NCI-H82 treated with DMSO at 0.1 percent for 48 hours (cell line): ENCODE results near the gene TOMM20.
A peak's percentile ranks its signal among the peaks of the same experiment; 100 is the strongest.
"Not testable (repeated sequence)": the region's sequence is repeated elsewhere in the genome, so short reads cannot be mapped to it uniquely, and the experiment has no call there.

Experiments used
- DNase-seq: peaks from one replicate; lab custom pipeline; 2025; ENCODE audit not compliant: unreplicated experiment; lab: John Stamatoyannopoulos, UW

The TOMM20 gene

DNA sequence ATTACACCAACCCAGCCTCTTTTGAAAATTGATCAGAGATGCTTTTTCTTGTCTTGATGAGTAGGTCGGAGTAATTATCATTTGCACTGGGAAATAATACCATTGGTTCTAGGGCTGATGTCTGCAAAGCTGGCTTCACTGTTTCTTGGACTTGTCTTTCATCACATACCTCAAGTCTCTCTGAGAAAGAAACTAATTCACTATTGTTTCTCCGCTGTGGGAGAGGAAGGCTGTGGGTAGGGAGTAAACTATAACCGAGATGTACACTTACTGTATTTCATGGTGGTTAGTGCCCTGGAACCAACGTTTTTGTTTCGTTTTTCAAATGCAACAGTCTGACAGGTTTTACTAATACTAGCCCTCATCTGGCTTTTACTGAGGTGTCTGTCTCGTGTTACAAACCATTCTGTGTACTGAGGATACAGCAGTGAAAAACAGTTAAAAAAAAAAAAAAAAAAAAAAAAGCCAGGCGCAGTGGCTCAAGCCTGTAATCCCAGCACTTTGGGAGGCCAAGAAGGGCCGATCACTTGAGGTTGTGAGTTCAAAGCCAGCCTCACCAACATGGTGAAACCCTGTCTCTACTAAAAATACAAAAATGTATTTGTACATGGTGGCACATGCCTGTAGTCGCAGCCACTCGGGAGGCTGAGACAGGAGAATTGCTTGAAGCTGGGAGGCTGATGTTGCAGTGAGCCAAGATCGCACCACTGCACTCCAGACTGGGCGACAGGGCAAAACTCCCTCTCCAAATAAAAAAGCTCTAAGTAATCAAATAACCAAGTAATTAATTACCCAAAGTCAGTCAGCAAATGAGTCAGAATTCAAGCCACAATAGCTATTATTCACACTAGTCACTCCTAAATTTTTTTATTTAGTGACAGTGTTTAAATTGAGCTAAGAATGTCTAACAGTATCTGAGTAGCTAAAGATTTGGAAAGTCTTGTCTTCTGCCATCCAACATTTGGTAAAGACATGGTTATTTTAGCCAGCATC is 23.3 kb downstream of the TOMM20 start:
- DNase-seq, result no peak

DNA sequence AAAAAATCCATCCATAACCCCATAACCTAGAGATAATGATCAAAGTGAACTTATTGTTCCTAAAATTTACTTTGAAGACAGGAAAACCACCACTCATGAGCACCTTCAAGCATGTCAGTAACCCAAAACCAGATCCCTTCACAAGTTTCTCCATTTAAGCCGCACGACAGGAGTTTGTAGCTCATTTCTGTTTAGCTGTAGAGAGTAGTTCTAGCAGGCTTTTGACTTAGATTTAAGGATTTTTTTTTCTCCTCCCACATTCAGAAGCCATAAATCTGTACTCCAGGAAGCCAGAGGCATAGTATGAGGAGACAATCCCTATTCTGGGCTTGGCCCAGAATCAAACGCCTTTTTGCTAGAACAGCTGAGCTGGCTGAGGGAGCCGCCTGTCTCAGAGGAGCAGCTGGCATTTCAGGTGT is 25.6 kb downstream of the TOMM20 start:
- DNase-seq, result no peak

DNA sequence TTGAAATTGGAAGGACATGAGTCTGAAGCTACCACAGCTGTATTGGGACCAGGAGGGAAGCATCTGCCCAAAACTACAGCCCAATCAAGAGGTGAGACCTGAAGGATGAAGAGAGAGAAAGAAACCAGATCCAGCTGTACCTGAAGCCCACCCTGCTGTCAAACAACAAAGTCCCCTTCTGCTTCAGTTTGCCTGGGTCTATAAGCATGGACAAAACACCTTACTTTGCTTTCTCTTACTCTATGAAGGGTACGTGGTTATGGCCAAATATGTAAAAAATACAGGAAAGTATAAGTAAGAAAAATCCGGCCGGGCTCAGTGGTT is 26.4 kb downstream of the TOMM20 start:
- no peak for DNase-seq

DNA sequence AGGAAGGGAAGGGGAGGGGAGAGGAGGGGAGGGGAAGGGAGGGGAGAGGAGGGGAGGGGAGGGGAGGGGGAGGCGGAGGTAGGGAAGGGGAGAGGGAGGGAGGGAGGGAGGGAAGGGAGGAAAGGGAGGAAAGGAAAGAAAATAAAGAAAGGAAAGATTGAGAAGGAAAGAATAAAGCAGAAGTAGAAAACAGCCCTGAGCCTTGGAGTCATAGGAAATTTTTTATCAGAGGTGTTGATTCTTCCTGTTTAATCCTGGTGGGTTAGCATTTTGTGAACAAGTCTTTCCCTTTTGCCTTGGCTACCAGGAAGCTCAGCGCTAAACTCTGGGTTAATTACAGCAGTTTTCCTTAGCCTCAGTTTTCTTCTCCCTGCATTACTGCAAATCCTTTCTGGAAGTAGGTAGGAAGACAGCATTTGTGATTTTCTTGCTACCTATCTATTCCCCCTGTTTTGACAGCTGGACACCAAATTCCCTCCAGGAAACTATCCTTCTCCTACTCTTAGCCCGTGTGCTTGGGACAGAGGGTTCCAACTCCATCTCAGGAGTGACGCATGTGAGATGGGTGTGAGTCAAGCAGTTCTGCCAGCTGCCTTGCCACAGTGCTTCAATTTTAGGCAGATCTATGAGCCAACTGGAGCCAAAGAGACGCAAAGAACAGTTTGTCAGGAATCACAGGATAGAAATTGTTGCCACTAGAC is 26.9 kb downstream of the TOMM20 start:
- no peak for DNase-seq

DNA sequence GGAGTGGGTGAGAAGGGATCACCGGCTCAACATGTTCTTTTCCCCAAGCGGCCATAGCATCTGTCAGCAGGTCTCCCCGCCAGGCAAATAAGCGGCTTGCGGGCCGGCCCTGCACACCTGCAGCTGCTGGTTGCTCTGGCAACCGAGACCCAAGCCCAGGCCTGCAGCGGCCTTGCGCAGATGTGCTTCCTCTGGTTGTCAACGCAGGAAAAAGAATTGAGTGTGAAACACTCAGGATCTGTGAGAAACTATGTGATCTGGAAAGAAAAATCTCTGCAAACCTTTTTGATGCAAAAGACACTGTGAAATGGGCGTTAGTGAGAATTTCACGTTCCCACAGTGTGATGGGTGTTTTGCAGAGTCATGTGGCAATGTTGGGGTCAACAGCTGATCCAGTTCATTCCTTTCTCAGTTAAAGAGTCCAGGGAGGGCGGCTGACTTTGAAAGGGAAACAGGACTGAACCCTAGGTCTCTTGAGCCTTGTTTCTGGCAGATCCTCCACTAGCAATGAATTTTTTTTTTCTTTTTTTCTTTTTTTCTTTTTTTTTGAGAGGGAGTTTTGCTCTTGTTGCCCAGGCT is 28.4 kb downstream of the TOMM20 start:
- peak; percentile 16 for DNase-seq

DNA sequence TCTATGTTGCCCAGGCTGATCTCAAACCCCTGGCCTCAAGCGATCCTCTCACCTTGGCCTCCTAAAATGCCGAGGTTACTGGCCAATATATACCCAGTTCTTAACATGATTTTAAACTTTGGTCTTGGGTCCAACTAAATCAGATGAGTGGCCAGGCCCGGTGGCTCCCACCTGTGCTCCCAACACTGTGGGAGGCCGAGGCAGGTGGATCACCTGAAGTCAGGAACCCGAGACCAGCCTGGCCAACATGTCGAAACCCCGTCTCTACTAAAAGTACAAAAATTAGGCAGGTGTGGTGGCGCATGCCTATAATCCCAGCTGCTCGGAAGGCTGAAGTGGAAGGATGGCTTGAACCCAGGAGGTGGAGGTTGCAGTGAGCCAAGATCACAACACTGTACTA is 29.6 kb downstream of the TOMM20 start:
- no peak for DNase-seq

DNA sequence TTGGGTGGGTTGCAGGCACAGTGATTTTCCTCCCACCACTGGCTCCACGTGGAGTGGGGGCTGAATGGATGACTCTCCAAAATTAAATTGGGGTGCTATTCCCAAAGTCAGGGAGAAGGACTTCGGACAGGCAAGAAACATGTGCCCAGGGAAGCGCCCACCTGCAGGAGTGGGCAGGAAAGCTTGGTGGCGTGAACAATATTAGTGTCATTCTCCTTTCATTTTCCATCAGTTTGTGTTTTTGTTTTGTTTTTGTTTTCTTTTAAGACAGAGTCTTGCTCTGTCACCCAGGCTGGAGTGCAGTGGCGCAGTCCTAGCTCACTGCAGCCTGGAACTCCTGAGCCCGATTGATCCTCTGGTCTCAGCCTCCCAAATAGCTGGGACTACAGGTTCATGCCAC is 30.1 kb downstream of the TOMM20 start:
- no peak for DNase-seq

DNA sequence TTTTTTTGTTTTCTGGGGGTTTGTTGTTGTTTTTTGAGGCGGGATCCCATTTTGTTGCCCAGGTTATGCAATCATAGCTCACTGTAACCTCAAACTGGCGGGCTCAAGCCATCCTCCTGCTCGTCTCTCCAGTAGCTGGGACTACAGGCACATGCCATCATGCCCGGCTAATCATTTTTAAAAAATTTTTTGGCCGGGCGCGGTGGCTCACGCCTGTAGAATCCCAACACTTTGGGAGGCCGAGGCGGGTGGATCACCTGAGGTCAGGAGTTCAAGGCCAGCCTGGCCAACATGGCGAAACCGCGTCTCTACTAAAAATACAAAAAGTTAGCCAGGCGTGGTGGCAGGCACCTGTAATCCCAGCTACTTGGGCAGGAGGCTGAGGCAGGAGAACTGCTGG is 31.1 kb downstream of the TOMM20 start:
- DNase-seq, result not testable (repeated sequence)

DNA sequence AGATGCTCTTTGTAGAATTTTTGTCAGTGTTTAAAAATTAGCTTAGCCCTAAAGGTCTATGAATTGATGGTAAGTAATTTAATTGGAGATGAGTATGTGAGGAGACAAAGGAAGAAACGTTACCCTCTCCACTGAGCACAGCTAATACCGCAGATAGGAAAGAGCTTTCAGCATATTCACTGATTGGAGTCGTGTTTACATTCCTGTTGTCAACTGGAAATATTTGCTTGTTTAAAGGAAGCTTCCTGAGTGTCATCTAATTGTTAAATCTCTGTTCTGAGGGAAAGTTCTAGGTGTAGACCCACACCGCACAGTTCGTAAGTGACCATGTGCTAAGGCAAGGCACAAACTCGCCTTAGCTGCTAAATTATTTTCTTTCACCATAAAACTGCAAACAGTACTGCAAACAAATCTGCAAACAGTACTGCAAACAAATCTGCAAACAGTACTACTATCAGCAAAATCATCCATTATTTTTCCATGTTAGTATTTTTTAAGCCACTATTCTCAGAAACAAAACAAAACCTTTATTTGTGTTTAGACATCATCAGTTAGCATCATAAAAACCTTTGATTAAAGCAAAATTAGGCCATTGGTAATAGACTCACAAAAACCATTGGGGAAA is 32.6 kb downstream of the TOMM20 start:
- DNase-seq, result no peak

DNA sequence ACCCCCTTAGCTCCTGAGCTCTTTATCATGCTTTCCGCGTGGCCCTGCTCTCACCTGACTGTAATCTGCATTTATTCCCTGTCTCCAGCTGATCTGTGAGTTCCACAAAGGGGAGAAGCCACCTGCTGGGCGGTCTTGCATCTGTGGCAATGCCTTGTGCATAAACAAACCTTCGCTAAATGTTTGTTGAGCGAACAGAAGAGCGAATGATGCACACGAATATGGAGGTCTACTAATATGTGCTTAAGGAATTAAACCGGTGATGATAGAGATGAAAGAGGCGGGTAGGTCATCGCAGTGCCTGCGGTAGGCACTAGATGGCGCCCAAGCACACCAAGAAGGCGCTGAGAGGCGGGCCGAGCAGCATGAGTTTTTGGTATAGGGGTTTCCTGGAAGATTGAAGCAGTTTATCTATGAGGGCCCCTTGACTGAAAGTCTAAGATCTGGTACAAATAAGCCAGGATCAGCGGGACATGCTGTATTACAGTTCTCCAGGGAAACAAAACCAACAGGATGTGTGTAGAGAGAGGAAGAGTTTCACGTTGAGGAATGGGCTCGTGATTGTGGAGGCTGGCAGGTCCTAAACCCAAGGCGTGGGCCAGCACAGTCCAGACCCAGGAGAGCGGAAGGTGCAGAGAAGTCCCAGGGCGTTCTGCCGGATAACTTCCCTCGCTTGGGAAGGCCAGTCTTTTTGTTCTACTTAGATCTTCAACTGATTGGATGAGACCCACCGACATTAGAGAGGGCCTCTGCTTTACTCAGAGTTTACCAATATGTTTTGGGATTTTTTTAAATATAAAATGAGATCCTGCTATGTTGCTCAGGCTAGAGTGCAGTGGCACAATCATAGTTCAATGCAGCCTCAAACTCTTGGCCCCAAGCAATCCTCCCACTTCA is 34.7 kb downstream of the TOMM20 start:
- DNase-seq, result peak; percentile 77

DNA sequence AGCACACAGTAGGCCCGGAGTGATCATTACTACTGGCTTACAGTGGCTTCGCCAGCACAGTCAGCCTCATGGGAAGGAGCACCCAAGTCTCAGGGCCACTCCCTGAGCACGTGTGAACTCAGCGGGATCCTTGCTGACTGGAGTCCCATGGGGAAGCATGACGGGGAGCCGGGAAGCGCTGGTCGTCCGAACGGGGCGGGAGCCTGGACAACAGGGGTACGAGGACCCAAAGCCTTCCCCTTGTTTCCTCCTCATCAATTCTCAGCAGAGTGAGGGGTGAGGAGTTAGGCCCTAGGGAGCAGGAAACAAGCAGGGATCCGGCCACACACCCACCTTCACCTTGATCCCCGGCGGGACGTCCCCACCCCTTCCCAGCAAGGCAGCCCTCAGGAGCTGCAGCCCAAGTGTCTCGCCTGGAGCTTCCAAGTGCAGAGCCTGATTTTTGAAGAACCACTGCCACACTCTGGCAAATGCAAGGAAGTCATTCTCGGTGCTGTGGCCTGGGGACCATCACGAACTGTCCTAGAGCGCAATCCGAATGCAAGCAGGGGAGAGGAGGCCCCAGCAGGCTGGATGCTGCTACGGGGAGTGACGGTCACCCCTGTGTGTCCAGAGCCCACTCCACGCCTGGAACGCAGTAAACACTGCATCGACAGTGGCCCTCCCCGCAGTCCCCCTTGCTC is 35.5 kb downstream of the TOMM20 start:
- DNase-seq, result no peak

DNA sequence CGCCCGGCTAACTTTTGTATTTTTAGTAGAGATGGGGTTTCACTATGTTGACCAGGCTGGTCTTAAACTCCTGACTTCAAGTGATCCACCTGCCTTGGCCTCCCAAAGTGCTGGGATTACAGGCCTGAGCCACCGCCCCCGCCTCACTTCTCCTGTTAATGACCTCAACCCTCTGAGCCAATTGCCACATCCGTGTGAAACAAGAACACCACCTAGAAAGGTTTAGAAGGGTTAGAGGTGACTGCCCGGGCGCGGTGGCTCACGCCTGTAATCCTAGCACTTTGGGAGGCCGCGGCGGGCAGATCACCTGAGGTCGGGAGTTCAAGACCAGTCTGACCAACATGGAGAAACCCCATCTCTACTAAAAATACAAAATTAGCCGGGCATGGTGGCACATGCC is 36.2 kb downstream of the TOMM20 start:
- DNase-seq, result not testable (repeated sequence)

DNA sequence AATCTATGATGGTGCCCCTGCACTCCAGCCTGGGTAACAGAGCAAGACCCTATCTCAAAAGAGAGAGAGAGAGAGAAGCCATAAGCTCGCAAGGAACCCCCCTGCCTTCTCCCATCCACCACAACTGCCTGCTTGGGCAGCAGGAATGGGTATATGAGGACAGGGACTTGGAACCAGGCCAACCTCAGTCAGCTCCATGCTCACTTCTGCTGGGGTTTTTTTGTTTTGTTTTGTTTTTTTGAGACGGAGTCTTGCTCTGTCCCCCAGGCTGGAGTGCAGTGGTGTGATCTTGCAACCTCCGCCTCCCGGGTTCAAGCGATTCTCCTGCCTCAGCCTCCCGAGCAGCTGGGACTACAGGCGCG is 36.6 kb downstream of the TOMM20 start:
- DNase-seq, result not testable (repeated sequence)

DNA sequence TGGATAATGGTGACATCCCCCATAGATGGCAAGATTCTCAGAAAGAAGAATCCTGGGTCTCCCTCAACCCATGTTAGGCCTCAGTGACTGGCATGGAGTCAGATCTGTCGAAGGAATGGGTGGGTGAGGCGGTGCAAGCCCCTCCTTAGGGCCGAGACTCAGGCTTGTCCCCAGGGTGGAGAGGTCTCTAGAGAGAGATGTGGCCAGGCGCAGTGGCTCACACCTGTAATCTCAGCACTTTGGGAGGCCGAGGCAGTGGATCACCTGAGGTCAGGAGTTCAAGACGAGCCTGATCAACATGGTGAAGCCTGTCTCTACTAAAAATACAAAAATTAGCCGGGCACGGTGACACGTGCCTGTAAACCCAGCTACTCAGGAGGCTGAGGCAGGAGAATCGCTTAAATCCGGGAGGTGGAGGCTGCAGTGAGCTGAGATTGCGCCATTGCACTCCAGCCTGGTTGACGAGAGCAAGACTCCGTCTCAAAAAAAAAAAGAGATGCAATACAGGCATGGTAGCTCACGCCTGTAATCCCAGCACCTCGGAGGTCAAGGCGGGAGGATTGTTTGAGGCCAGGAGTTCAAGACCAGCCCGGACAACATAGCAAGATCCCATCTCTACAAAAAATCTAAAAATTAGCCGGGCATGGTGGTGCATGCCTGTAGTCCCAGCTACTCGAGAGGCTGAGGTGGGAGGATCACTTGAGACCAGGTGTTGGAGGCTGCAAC is 37.2 kb downstream of the TOMM20 start:
- DNase-seq, result not testable (repeated sequence)

DNA sequence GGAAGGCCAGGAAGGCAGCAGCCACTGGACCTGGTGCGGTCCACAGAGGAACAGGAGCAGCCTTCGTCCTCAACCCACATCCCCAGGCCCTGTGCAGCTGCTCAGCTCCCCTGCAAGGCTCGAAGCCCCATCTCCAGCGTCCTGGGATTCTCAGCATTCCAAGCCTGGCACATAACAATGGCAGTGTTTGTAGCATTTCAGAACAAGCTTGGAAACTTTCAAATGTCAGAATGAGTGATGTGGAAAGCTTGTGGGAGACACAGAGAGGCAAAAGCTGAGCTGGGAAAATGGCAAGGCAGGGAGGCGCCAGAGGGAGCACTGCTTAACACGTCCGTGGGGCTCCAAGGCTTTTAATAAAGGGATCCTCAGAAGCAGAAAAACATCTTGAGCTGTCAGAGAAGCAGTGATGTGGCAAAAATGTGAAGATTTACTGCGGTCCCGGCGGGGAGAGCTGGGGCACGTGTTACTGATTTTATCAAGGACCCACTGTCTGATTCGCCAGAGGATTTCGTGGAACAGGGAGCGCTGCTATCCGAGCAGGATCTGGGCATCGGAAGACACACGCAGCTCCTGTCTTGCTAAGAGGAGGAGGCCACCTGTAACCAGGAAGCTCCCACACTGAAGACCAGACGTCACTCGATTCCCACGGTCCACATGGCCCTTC is 38.1 kb downstream of the TOMM20 start:
- DNase-seq, result no peak

DNA sequence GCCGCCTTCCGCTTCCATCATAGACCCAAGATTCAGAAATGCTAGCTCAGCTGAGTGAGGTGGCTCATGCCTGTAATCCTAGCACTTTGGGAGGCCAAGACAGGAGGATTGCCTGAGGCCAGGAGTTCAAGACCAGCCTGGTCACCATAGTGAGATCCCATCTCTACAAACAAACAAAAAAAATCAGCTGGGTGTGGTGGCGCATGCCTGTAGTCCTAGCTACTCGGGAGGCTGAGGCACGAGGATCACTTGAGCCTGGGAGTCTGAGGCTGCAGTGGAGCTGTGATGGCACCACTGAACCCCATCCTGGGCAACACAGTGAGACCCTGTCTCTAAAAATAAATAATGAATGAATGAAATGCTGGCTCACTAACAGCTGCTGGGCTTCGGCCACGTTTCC is 39.7 kb downstream of the TOMM20 start:
- no peak for DNase-seq

DNA sequence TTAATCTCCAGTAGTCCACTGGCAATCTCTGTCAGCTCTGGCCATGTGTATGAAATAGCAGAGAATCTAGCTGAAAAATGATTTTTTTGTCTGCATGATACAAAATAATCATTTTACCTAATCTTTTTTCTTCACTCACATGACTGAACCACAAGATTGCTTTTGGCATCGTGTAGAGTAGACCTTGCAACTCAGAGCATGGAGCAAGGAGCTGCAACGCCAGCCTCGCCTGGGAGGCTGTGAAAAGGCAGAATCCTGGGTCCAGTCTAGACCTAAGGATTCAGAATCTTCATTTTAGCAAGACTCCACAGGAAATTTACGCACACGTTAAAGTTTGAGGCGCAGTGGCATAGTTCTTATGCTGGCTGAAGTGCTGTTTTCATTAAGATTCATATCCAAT is 40.2 kb downstream of the TOMM20 start:
- DNase-seq, result no peak

DNA sequence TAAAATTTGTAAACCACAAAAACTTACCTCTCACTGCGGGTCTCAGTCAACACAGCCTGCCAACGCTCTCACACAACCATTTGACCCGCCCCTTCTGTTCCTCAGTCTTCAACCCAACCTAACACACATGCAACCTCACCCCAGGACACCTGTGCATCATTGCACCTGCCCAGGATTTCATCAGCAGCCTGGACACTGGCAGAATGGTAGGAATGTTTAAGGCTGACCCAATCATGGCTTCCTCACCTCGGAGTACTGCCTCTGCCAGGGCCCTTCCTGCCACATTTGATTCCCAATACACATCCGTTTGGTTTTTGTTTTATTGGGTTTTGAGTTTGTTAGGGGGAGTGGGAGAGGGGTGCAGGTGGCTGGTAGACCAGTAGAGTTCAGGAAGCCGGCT is 40.7 kb downstream of the TOMM20 start:
- DNase-seq, result no peak
